Natural killer cell (primary cell): Measurements from ENCODE around the gene RSBN1L. TPM values are rescaled to one million over a fixed set of nuclear protein-coding genes. Genes with fewer than 3 reads are reported as not detected.

Source experiments
- ATAC-seq, 3 donors: fragments of 150-1000 bp in 2 of 3; fragments of 200-7000 bp in 1 of 3; cut with Tn5 transposase; 1 replicate in 1 of 3; 2 replicates in 2 of 3; pipeline ENCODE4 v1.10.0; 2021; ENCODE audit warnings: mild to moderate bottlenecking in 2 of 3, moderate library complexity in 2 of 3
- DNase-seq, 2 donors: peaks; one replicate each; pipeline versions ENCODE4 v3.0.0 to v3.0.0-alpha.2; 2013 to 2021; ENCODE audit warnings: mixed read lengths in 1 of 2
- H3K27ac ChIP-seq: one replicate; pipeline ENCODE4 v1.5.1; 2013; ENCODE audit warnings: mild to moderate bottlenecking, low read length
- H3K27me3 ChIP-seq: one replicate; pipeline ENCODE4 v1.6.1; 2013; ENCODE audit warnings: low read length; ENCODE audit not compliant: control insufficient read depth, insufficient read depth
- H3K36me3 ChIP-seq: one replicate; pipeline ENCODE4 v1.6.1; 2013; ENCODE audit warnings: low read length; ENCODE audit not compliant: control insufficient read depth, insufficient read depth
- H3K4me1 ChIP-seq: one replicate; pipeline ENCODE4 v1.6.1; 2013; ENCODE audit warnings: low read length; ENCODE audit not compliant: control insufficient read depth, insufficient read depth
- H3K4me3 ChIP-seq: one replicate; pipeline ENCODE4 v1.5.1; 2013; ENCODE audit warnings: low read length
- H3K9me3 ChIP-seq: one replicate; pipeline ENCODE4 v1.6.1; 2013; ENCODE audit warnings: low read length; ENCODE audit not compliant: control insufficient read depth, insufficient read depth
- H3K27ac Mint-ChIP-seq, 2 donors: one replicate each; pipeline ENCODE4 v1.8.0; 2022; ENCODE audit warnings: mild to moderate bottlenecking in 2 of 2, mixed read lengths in 2 of 2, moderate library complexity in 1 of 2
- H3K27me3 Mint-ChIP-seq, 2 donors: one replicate each; pipeline ENCODE4 v1.8.0; 2022; ENCODE audit warnings: low read depth in 2 of 2, mixed read lengths in 2 of 2
- H3K36me3 Mint-ChIP-seq: one replicate; pipeline ENCODE4 v1.8.0; 2022; ENCODE audit warnings: mixed read lengths
- H3K4me1 Mint-ChIP-seq, 2 donors: one replicate each; pipeline ENCODE4 v1.8.0; 2022; ENCODE audit warnings: mixed read lengths in 2 of 2
- H3K4me3 Mint-ChIP-seq: one replicate; pipeline ENCODE4 v1.8.0; 2022; ENCODE audit warnings: mild to moderate bottlenecking, moderate library complexity, mixed read lengths
- H3K9me3 Mint-ChIP-seq, 2 donors: one replicate each; pipeline ENCODE4 v1.8.0; 2022; ENCODE audit warnings: mixed read lengths in 2 of 2
- WGBS: methylation state at CpG from one replicate; pipeline ENCODE4 v1.1.7; 2013; ENCODE audit warnings: missing lambda C conversion rate; ENCODE audit not compliant: insufficient coverage; 5-methylcytosine and 5-hydroxymethylcytosine counted together
- intact Hi-C: fragments of 100-400 bp; cut with micrococcal nuclease; formaldehyde crosslinking; loops from one replicate; pipeline ENCODE4 v1.14.2; 2022
- total RNA-seq, 4 donors: library from RNA; stranded (reverse); fragments of 120-200 nt in 1 of 4; gene quantifications; one replicate each; pipeline versions ENCODE4 v1.2.3 to v1.2.4, GENCODE V29; 2013 to 2022
- TF ChIP-seq, protein P1 (sequence below): fragments of 200-600 bp; IDR thresholded peaks from one replicate; pipeline ENCODE4 v1.8.0; 2022; ENCODE audit warnings: antibody characterized with exemption

The RSBN1L gene
- total RNA-seq, 3 donors from 2014 or later (not counting 1 experiment from before 2014, with no cell fraction given) = 23.9 to 34.4 (median 33.4) TPM

DNA sequence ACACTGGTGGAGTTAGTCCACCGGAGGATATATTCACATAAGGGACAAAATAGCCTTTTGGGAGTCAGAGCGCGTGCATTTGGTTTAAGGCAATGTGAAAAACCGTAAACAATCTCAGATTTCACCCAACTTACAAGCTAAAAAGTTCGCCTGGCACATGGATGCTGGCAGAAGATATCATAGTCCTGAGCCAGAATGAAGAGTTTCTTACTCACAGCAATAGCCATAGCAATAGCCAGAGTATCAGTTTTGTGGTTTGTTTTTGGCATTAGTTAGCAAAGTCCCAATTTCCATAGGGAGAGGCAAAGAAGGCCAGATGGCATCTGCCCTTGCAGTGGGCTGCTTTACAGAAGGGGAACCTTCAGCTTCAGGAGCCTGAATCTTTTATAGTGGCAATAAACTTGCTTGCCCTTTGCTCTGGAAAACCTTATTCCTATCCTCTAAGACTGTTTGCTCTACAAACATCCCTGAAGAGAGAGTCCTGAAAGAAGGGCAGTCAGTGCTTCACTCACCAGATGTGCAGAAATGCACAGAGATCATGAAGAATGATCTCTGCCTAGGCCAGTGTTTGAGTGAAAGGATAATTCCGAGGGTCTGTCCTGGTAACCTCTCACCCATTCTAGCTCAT is 28.7 kb upstream of the RSBN1L start:
- TF ChIP-seq, protein P1, sequence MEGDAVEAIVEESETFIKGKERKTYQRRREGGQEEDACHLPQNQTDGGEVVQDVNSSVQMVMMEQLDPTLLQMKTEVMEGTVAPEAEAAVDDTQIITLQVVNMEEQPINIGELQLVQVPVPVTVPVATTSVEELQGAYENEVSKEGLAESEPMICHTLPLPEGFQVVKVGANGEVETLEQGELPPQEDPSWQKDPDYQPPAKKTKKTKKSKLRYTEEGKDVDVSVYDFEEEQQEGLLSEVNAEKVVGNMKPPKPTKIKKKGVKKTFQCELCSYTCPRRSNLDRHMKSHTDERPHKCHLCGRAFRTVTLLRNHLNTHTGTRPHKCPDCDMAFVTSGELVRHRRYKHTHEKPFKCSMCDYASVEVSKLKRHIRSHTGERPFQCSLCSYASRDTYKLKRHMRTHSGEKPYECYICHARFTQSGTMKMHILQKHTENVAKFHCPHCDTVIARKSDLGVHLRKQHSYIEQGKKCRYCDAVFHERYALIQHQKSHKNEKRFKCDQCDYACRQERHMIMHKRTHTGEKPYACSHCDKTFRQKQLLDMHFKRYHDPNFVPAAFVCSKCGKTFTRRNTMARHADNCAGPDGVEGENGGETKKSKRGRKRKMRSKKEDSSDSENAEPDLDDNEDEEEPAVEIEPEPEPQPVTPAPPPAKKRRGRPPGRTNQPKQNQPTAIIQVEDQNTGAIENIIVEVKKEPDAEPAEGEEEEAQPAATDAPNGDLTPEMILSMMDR = no peak
- WGBS = 90% methylated on average over 5 of the region's 6 CpGs
- Histone ChIP-seq H3K27me3 (no peaks in the 10 kb centered on the region), H3K4me3 (no peak overlapping the region), H3K36me3 (peaks cover 4% of the 10 kb centered on the region), H3K27ac (no peak overlapping the region), H3K4me1 (no peaks in the 10 kb centered on the region), H3K9me3 (no peaks in the 10 kb centered on the region)
- no peaks in the 10 kb centered on the region for H3K27me3 Mint-ChIP-seq
- no peaks in the 10 kb centered on the region for H3K9me3 Mint-ChIP-seq
- peak overlapping the region; percentile 12 to 34 for H3K27ac Mint-ChIP-seq
- no peaks in the 10 kb centered on the region for H3K36me3 Mint-ChIP-seq
- intact Hi-C loops = no loop called here
- peaks cover 0 to 5% of the 10 kb centered on the region in 2 donors for H3K4me1 Mint-ChIP-seq
- DNase-seq (no peak), ATAC-seq (no peak)
- H3K4me3 Mint-ChIP-seq = no peak overlapping the region

DNA sequence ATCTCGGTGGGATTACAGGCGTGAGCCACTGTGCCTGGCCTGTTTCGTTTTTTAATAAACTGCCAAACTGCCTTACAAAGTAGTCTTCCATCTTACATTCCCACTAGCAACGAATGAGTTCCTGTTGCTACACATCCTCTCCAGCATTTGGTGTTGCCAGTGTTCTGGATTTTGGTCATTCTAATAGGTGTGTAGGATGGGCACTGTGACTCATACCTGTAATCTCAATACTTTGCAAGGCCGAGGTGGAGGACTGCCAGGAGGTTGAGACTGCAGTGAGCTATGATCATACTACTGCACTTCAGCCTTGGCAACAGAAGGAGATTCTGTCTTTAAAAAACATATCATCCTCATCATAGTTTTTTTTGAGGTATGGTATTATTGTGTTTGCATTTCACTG is 21.4 kb upstream of the RSBN1L start:
- H3K9me3 Mint-ChIP-seq = no peaks in the 10 kb centered on the region
- H3K27ac Mint-ChIP-seq = no peak overlapping the region
- intact Hi-C loops = no loop called here
- no peak overlapping the region for H3K4me3 Mint-ChIP-seq
- H3K36me3 Mint-ChIP-seq = no peaks in the 10 kb centered on the region
- Histone ChIP-seq H3K4me1 (no peaks in the 10 kb centered on the region), H3K36me3 (no peaks in the 10 kb centered on the region), H3K27ac (no peak overlapping the region), H3K9me3 (no peaks in the 10 kb centered on the region), H3K4me3 (no peak overlapping the region), H3K27me3 (no peaks in the 10 kb centered on the region)
- DNase-seq (no peak), ATAC-seq (no peak)
- TF ChIP-seq, protein P1 = no peak
- peaks cover 0 to 4% of the 10 kb centered on the region in 2 donors for H3K4me1 Mint-ChIP-seq
- WGBS = 83% methylated on average over 4 of the region's 5 CpGs
- H3K27me3 Mint-ChIP-seq = no peaks in the 10 kb centered on the region

GRCh38 chr7:77679608-77680007 is 16.7 kb upstream of the RSBN1L start:
- TF ChIP-seq, protein P1 = no peak
- H3K9me3 Mint-ChIP-seq = no peaks in the 10 kb centered on the region
- DNase-seq (no peak), ATAC-seq (no peak)
- intact Hi-C loops = no loop called here
- H3K36me3 Mint-ChIP-seq = no peaks in the 10 kb centered on the region
- Histone ChIP-seq H3K9me3 (no peaks in the 10 kb centered on the region), H3K27me3 (no peaks in the 10 kb centered on the region), H3K4me3 (no peak overlapping the region), H3K36me3 (no peaks in the 10 kb centered on the region), H3K4me1 (no peaks in the 10 kb centered on the region), H3K27ac (no peak overlapping the region)
- H3K27me3 Mint-ChIP-seq = no peaks in the 10 kb centered on the region
- no peak overlapping the region for H3K27ac Mint-ChIP-seq
- H3K4me1 Mint-ChIP-seq = peaks cover 0 to 5% of the 10 kb centered on the region in 2 donors
- H3K4me3 Mint-ChIP-seq = no peak overlapping the region

DNA sequence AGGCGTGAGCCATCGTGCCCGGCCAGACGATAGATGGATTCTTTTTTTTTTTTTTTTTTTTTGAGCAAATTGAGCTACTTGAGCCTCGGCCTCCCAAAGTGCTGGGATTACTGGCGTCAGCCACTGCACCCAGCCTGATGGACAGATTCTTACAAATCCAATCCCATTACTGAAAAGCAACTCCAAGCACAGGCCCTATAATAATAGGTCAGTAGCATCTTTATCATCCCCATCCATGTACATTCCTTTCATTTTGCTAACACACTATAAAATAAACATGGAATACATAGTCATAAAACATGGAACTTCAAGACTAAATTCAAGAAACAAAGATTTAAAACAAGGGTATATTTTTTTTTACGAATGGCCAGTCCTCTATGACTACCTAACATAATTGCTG is 16.0 kb upstream of the RSBN1L start:
- TF ChIP-seq, protein P1 = no peak
- ATAC-seq = no peak
- Mint-ChIP-seq H3K4me1 (peaks cover 0 to 5% of the 10 kb centered on the region in 2 donors), H3K36me3 (no peaks in the 10 kb centered on the region), H3K4me3 (no peak overlapping the region), H3K27me3 (no peaks in the 10 kb centered on the region), H3K9me3 (no peaks in the 10 kb centered on the region), H3K27ac (no peak overlapping the region)
- 92% methylated on average over 6 of the region's 7 CpGs for WGBS
- H3K27me3 ChIP-seq = no peaks in the 10 kb centered on the region
- DNase-seq = no peak
- no peaks in the 10 kb centered on the region for H3K9me3 ChIP-seq
- H3K36me3 ChIP-seq = no peaks in the 10 kb centered on the region
- no peaks in the 10 kb centered on the region for H3K4me1 ChIP-seq
- H3K4me3 ChIP-seq = no peak overlapping the region
- intact Hi-C loops = no loop called here
- no peak overlapping the region for H3K27ac ChIP-seq
